ENCODE results near the gene PROCA1. TPM values are rescaled to one million over a fixed set of nuclear protein-coding genes. Genes with fewer than 3 reads are reported as not detected.

The PROCA1 gene
- total and polyA plus RNA-seq, 2 of the 8 experiments (the other 6 are each of a cell fraction or from before 2014, with no cell fraction given), result 21.2 to 26.3 TPM

DNA sequence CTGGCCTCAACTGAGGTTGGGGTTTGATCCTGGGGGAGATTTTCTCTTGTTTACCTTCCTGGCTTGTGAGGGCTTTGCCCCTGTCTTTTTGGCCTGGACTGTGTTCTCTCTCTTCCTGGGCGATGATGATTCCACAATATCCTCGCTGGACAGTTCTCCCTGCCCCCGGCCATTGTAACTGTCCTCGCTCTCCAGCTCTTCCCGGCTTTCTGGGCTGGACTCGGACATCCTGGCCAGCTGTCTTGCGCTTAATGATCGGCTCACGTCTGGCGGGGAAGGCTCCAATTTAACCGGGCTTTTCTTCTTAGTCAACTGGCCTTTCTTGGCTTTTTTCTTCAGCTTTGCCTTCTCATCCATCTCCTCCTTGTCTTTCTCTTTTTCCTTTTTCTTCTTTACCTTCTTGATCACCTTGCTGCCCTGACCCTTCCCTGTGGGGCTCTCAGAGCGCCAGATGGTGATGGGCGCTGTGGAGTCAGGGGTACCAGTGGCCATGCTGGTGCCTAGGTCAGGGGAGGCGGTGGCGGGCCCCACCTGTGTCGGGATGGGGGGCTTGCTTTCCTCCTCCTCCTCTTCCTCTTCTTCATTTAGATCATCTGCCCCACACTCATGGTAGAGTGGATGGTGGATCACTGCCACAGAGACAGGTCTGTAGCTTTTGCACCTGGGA lies 8.0 kb downstream of the PROCA1 start (continued):
- TF ChIP-seq, protein P1, sequence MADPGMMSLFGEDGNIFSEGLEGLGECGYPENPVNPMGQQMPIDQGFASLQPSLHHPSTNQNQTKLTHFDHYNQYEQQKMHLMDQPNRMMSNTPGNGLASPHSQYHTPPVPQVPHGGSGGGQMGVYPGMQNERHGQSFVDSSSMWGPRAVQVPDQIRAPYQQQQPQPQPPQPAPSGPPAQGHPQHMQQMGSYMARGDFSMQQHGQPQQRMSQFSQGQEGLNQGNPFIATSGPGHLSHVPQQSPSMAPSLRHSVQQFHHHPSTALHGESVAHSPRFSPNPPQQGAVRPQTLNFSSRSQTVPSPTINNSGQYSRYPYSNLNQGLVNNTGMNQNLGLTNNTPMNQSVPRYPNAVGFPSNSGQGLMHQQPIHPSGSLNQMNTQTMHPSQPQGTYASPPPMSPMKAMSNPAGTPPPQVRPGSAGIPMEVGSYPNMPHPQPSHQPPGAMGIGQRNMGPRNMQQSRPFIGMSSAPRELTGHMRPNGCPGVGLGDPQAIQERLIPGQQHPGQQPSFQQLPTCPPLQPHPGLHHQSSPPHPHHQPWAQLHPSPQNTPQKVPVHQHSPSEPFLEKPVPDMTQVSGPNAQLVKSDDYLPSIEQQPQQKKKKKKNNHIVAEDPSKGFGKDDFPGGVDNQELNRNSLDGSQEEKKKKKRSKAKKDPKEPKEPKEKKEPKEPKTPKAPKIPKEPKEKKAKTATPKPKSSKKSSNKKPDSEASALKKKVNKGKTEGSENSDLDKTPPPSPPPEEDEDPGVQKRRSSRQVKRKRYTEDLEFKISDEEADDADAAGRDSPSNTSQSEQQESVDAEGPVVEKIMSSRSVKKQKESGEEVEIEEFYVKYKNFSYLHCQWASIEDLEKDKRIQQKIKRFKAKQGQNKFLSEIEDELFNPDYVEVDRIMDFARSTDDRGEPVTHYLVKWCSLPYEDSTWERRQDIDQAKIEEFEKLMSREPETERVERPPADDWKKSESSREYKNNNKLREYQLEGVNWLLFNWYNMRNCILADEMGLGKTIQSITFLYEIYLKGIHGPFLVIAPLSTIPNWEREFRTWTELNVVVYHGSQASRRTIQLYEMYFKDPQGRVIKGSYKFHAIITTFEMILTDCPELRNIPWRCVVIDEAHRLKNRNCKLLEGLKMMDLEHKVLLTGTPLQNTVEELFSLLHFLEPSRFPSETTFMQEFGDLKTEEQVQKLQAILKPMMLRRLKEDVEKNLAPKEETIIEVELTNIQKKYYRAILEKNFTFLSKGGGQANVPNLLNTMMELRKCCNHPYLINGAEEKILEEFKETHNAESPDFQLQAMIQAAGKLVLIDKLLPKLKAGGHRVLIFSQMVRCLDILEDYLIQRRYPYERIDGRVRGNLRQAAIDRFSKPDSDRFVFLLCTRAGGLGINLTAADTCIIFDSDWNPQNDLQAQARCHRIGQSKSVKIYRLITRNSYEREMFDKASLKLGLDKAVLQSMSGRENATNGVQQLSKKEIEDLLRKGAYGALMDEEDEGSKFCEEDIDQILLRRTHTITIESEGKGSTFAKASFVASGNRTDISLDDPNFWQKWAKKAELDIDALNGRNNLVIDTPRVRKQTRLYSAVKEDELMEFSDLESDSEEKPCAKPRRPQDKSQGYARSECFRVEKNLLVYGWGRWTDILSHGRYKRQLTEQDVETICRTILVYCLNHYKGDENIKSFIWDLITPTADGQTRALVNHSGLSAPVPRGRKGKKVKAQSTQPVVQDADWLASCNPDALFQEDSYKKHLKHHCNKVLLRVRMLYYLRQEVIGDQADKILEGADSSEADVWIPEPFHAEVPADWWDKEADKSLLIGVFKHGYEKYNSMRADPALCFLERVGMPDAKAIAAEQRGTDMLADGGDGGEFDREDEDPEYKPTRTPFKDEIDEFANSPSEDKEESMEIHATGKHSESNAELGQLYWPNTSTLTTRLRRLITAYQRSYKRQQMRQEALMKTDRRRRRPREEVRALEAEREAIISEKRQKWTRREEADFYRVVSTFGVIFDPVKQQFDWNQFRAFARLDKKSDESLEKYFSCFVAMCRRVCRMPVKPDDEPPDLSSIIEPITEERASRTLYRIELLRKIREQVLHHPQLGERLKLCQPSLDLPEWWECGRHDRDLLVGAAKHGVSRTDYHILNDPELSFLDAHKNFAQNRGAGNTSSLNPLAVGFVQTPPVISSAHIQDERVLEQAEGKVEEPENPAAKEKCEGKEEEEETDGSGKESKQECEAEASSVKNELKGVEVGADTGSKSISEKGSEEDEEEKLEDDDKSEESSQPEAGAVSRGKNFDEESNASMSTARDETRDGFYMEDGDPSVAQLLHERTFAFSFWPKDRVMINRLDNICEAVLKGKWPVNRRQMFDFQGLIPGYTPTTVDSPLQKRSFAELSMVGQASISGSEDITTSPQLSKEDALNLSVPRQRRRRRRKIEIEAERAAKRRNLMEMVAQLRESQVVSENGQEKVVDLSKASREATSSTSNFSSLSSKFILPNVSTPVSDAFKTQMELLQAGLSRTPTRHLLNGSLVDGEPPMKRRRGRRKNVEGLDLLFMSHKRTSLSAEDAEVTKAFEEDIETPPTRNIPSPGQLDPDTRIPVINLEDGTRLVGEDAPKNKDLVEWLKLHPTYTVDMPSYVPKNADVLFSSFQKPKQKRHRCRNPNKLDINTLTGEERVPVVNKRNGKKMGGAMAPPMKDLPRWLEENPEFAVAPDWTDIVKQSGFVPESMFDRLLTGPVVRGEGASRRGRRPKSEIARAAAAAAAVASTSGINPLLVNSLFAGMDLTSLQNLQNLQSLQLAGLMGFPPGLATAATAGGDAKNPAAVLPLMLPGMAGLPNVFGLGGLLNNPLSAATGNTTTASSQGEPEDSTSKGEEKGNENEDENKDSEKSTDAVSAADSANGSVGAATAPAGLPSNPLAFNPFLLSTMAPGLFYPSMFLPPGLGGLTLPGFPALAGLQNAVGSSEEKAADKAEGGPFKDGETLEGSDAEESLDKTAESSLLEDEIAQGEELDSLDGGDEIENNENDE (IDR thresholded peaks at IDR 0.05; ENCODE audit: insufficient replicate concordance, low read length), result no peak
- TF ChIP-seq CBX5 (IDR thresholded peaks at IDR 0.05; ENCODE audit: low read depth, low read length) (no peak), SUZ12 (IDR thresholded peaks at IDR 0.05; ENCODE audit: low read length) (no peak), SIN3A (conservative IDR thresholded peaks at IDR 0.05 in 1 of 2, IDR thresholded peaks at IDR 0.05 in 1 of 2; ENCODE audit: low read depth in 1 of 2, low read length in 2 of 2) (no peak), ASH2L (IDR thresholded peaks at IDR 0.05; ENCODE audit: low read length) (no peak), BACH1 (IDR thresholded peaks at IDR 0.05; ENCODE audit: low read length) (no peak)
